Smooth muscle cell of the brain vasculature (primary cell): Measurements from ENCODE around the gene CFAP20DC.
"Not testable (repeated sequence)": the region's sequence is repeated elsewhere in the genome, so short reads cannot be mapped to it uniquely, and the experiment has no call there.

Source experiments
- DNase-seq: peaks from one replicate; pipeline ENCODE4 v3.0.0-alpha.2; 2012; ENCODE audit warnings: low read depth, low spot score

The CFAP20DC gene

DNA sequence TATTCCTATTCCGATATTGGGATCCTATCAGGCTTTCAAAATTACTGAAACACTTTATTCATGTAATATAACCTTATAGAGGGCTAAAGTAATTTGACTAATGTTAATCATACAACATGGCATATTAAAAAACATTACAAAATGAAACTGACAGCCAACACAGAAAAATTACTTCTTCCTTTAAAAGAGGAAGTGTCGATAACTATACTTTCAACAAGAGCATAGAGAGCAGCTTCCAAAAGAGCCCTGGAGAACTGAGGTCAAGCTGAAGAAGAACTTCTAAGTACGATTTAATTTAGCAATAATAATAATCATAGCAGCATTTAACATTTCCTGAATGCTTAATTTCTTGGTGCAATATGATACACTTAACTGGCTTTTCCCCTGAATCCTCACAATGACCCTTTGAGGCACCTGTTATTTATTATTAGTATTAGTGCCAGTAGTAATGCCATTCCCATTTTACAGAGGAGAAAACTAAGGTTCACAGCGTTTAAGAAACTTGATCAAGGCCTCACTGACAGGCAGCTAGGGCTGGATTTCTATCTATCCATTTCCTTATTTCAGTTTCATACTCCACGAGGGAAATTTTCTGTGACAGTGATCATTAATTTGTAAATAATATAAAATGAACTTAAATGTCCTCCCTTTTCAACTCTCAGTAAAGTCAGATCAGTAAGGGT is 181.6 kb downstream of the CFAP20DC start:
- DNase-seq: no peak

DNA sequence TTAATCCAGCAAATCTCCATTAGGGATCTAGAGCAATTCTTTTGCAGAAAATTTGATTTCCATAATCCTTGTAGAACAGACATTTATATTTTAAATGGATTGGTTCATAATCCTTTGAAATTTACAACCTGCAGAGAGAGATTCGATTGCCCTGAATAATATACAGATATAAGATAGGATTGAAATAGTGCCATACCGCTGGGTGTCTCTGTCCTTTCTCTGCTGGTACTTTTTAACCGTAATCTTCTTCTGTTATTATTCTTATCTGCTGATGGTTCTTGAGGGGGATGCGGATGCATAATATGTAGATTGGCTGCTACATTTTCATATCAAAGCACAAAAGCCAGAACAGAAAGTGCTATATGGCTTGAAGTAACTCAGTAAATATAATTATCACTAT is 182.2 kb downstream of the CFAP20DC start:
- DNase-seq: no peak

DNA sequence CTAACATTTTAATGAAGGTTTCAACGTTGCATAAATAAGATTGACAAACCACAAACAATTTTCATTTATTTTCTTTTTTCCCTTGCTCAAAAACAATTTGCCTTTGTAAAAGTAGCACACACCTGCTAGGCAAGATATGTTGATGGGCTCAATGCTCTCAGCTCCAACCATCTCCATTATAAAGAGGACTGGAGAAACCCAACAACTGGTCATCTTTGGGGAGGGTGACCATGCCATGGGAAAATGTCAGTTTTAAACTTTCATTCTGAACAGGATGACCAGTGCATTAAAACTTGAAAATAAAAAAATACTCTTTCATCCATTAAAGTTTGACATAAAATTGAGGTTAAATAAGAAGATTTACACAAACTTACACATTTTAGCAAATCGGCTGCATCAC is 183.7 kb downstream of the CFAP20DC start:
- no peak for DNase-seq

DNA sequence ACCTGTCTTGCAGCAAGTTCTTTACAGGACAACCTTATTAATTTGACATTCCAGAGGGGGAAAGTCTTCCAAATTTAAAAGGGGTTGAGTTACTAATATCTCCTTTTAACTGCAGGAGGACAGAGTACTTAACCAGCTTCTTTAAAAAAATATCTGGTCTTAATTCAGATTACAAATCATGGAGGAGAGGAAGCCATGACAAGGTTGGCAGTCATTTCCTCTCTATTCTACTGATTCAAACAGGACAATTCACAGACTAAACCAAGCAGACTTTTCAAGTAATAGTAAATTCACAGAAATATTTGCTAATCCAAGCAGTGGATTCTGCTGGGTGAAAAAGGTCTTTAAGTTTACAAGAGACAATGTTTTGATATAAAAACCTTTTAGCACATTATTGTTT is 185.3 kb downstream of the CFAP20DC start:
- no peak for DNase-seq

DNA sequence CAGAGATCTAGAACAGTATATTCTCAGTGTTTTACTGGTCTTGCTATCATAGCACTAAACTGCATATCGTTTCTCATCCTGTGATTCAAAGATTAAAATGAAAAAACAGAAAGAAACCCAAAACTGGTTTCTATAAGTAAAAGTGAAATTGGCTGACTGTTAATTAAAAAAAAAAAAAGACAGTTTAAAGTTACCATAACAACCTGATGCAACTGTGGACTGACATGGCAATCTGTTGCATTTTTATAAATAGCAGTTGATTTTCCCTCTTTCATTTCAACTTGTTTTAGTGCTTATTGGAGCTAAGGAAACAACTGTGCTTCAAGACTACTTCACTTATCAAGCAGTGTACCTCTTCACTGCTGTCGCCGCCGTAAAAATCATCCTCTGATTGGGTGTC is 186.6 kb downstream of the CFAP20DC start:
- no peak for DNase-seq

DNA sequence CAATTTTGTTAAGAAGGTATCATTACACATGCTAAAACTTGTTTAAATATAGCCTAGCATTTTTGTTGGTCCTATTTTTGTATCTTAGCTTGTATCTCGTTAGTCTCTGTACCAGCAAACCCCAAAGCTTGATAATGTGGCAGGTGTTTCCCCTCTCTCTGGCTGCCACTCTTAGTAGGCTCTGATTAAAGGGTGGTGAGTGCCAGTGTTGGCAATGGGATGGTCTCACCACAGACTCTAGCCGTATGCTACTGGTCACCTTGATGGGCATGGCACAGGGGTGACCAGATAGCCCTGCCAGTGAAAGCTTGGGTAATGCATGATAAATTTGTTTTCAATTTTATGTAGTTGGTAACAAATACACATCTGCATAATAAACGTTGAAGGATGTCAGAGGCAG is 188.3 kb downstream of the CFAP20DC start:
- no peak for DNase-seq

DNA sequence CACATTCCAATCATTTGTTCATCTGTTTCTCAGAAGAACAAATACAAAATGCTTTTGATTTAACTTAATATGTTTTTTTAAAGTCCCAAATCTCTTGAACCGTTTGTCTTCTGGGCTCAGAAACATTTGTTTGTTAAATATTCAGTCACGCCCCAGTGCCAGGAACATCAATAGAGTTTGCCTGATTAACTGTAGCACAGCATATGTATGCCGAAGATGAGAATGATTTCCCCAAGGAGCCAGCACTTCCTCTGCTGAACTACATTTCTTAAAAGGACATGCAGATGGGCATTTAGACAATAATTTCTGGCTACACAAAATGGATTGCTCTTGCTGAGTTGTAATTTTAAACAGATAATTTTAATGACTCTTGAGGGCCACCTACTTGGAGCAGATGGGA is 191.7 kb downstream of the CFAP20DC start:
- no peak for DNase-seq

DNA sequence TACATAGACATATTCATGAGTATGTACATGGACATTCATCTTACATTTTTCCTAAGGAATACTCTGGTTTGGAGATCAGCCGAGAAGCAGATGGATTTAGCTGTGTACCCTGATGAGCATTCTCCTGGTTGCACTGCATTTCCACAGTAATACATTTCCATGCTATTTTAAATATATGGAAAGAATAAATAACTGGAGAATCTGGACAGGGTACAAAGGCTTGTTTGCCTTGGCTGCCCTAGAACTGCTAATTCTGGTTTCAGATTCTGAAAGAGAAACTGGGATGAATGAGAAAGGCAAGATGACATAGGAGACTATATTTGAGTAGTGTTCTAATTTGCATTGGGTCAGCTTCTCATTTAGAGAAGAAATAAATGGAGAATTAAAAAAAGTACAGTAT is 192.4 kb downstream of the CFAP20DC start:
- DNase-seq: no peak

DNA sequence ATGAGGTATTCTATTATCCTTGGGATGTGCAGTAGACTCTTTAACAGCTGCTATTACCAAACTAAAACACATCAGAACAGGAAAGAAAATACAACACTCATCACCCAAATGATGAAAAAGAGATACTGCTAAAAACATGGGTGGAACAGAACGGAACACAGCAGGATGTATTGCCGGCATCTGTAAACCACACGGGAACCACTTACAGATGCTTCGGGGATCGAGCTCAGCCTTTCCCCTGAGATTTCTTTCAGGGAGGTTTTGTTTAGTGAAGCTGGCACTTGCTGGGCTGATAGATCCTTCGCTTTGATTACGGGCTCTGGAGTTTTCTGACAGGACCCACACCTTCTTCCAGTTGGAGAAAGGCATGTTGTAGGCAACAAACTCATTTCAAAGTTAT is 201.0 kb downstream of the CFAP20DC start:
- DNase-seq: no peak

DNA sequence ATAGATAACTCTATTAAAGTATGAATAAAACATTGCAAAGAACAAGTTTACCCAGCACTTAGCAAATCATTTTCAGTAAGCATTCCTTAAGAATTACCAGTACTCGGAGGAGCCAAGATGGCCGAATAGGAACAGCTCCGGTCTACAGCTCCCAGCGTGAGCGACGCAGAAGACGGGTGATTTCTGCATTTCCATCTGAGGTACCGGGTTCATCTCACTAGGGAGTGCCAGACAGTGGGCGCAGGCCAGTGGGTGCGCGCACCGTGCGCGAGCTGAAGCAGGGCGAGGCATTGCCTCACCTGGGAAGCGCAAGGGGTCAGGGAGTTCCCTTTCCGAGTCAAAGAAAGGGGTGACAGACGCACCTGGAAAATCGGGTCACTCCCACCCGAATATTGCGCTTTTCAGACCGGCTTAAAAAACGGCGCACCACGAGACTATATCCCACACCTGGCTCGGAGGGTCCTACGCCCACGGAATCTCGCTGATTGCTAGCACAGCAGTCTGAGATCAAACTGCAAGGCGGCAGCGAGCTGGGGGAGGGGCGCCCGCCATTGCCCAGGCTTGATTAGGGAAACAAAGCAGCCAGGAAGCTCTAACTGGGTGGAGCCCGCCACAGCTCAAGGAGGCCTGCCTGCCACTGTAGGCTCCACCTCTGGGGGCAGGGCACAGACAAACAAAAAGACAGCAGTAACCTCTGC is 207.6 kb downstream of the CFAP20DC start:
- DNase-seq: not testable (repeated sequence)

DNA sequence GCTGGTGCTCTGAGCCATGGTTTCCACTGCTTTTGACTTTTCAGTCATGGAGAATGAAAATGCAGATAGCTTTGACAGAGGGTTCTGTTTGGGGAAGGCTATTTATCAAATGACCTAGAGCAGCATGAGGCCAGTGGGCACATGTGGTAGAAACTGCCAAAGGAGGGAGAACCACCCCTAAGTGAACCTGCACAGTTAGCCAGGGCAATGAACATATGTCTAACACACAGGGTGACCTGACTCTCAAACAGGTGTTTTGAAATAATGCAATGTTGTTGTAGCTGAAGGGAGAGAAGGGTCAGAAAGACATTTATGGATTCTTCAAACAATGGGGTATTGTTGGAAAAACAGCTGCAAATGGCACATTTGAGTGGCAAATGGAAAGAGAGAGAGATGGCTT is 208.9 kb downstream of the CFAP20DC start:
- DNase-seq: no peak

DNA sequence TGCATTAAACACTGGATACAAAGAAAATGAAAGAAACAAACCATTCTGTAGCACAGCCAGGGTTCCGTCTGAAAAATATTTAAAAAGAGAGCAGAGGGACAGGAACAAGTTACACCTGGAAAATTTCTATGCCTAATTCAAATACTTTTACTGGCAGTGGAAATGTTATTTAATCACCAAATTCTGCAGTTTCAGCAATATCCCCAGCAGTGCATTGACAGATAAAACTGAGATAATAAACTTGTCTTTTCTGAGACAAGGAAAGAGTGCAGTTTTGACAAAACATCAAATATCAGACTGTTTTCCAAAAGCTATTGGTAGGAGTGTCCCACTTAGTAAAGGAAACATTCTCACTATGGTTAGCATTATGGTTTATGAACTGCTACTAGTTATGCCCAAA is 209.9 kb downstream of the CFAP20DC start:
- DNase-seq: no peak

DNA sequence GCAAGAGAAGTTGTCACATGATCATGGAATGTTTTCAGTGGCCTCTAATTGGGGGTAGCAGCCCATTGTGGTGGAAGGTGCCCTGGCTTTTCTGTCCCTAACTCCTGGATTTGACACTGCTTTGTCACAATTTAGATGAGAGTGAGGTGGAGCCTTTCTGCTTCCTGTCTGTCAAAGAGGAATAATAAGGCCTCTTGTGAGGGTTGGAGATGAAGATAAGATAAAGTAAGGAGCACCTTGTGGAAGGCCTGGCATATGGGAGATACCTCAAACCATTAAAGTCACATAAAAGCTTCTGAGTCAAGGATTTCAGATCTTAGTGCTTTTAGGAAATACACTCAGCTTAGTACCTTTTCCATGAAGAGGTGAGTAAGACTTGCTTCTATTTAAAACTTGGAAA is 210.6 kb downstream of the CFAP20DC start:
- DNase-seq: no peak

DNA sequence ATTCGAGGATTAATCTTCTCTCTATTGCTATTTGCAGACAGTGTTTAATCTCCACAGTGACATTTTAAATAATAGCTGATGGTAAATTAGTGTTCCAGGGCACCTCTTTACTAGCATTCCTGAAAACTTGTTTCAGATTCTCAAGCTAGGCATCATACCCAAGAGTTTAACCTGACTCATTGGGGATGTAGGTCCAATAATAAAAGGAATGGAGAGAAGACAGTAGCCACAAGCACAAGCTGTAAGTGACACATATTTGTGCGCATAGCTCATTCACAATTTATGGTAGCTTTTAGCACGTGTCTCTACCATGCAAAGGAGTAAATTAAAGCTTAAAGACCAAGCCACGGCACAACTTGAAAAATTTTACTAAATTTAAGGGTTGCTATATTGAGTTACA is 212.0 kb downstream of the CFAP20DC start:
- DNase-seq: no peak

DNA sequence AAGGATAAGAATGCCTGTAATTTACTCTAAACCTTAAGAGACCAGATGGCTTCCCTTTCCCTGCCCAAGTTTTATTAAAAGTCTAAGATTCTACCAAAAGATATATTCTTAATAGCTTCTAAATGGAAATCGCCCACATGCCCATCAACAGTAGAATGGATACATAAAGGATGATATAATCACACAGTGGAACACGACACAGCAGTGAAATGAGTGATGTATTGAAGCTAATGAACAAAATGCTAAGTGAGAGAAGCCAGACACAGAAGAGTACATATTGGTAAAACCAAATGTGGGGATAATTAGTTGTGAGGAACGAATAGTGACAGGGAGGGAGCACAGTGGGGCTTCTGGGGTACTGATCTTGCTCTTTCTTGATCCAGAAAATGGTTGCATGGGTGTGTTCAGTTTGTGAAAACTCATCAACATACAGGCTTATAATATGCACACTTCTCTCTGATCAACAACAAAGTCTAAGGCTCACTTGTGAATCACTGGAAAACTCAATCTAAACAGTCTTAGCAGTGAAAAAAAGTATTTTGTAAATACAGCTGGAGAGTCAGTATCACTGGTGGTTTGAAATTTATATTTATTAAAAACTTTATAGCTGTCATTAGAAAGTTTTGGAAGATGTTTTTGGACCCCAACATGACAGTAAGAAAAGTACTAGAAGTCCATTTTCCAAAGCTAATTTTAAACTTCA is 212.5 kb downstream of the CFAP20DC start:
- no peak for DNase-seq

DNA sequence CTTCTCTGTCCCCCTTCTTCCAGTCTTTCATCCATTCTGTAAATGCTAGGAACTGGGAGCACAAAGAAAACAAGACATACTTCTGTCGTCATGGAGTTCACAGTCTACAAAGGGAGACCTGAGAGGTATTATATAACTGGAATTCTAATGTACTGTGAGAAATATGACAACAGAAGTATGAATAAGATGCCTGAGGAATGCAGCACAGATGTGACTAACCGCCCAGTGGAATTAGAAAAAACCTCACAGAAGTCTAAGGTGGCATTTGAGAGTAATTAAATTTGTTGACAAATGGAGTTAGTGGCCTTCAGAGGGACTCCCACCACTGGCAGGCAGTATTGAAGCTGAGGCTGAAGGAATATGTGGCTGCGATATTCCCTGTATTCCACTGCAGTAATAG is 214.7 kb downstream of the CFAP20DC start:
- no peak for DNase-seq

DNA sequence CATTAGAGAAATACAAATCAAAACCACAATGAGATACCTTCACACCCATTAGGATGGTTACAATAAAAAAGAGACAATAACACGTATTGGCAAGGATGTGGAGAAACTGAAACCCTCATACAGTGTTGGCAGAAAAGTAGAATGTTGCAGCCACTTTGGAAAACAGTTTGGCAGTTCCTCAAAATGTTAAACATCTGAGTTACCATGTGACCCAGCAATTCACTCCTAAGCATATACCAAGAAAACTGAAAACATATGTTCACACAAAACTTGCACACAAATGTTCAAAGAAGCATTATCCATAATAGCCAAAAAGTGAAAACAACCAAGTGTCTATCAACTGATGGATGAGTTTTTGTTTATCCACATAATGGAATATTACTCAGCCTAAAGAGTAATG is 216.3 kb downstream of the CFAP20DC start:
- no peak for DNase-seq

DNA sequence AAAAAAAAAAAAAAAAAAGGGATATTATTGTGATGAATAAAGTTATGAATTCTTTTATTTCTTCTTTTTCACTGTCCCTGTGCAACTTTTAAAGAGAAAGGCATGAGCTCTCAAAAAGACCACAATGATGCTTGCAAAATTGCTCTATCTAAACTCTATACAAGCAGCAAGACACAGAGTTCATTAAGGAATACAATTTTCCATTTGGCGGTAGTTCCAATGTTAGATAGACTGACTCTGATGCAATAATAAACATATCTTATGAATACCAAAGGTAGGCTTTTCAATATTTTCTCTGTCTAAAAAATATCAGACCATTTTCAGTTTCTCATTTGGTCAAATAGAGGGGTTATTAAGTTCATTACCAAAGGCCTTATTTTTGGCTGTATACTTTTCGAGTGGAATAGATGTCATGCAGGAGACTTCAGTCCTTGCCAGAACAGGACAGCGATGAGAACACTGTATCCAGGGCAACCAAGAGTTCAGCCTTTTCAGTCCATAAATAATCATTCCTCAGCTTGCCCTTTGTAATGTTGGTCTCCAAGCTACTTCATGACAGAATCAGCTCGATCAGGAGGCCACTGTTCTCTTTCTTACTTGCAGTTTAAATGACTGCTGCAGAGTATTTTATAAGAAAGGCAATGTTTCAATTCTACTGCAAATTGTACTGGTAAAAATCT is 220.4 kb downstream of the CFAP20DC start:
- no peak for DNase-seq

DNA sequence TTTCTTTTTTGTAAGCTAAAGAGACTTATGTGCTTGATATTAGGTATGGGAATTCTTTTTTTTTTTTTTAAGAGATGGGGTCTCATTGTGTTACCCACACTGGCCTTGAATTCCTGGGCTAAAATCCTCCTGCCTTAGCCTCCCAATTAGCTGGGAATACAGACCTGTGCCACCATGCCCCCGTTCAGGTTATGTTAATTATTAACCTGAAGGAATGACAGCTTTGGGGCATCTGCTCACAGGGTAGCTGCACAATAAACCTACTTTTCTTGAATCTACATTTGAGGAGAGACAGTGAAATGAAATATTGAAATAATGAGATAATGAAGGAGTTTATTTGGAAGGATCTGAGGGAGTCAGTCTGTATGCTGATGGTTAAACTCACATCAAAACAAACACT is 225.0 kb downstream of the CFAP20DC start:
- DNase-seq: no peak

DNA sequence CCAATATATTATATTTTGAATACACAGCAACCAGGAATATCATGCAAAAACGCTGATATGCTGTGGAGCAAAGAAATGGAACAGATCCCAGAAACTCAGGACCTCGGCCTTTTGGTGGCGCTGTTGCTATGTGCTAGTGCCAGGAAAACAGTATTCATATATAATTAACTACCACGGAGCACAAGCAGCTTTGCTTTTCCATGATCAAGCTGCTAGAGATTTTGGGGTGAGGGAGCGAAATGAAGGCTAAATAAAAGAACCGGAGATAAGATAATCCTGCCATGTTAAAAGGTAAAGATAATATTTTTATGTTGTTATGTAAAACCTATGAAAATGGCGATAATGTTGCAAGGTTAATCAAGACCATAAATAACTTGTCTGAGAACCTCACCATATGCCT is 225.5 kb downstream of the CFAP20DC start:
- peak; percentile 23 for DNase-seq

DNA sequence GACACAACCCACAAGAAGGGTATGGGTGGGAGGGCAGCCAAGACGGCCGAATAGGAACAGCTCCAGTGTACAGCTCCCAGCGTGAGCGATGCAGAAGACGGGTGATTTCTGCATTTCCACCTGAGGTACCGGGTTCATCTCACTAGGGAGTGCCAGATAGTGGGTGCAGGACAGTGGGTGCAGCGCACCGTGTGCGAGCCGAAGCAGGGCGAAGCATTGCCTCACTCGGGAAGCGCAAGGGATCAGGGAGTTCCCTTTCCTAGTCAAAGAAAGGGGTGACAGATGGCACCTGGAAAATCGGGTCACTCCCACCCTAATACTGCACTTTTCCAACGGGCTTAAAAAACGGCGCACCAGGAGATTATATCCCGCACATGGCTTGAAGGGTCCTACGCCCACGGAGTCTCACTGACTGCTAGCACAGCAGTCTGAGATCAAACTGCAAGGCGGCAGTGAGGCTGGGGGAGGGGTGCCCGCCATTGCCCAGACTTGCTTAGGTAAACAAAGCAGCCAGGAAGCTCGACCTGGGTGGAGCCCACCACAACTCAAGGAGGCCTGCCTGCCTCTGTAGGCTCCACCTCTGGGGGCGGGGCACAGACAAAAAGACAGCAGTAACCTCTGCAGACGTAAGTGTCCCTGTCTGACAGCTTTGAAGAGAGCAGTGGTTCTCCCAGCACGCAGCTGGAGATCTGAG is 243.1 kb downstream of the CFAP20DC start:
- DNase-seq: not testable (repeated sequence)

DNA sequence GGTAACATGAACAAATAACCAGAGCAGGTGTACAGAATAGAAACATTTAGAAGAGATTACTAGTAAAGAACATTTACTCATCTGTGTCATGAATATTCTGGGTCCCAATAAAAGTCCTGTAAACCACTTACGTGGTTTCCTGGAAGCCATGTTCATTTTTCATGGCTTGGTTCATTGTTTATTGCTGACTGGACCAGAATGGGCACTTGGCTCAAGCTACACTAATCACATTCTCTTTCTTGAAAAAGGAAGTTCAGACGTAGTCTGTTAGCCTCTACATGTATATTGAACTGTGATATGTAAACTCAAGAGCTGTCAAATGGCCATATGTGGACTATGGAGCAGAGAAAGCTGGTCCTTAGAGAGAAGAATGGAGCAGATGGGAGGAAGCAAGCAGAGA is 244.9 kb downstream of the CFAP20DC start:
- DNase-seq: no peak
